Activated naive CD4-positive, alpha-beta T cell treated with anti-CD3 and anti-CD28 coated beads, Interleukin-2, amount 10 ng/mL, durations not matched to agents 7 days and 5 days (primary cell): ENCODE results near the gene ACSL6.

Experiments
- CTCF ChIA-PET: fragments of 350-600 bp; sonication (Branson Sonifier 250); formaldehyde crosslinking; loops from one replicate; lab custom pipeline; 2021; ENCODE audit warnings: antibody characterized with exemption; lab: Charles Lee
- DNase-seq: peaks from one replicate; pipeline ENCODE4 v3.0.0-alpha.2; 2020
- H3K27ac Mint-ChIP-seq: one replicate; pipeline ENCODE4 v1.8.0; 2021; ENCODE audit warnings: mild to moderate bottlenecking, moderate library complexity, mixed read lengths
- H3K27me3 Mint-ChIP-seq: one replicate; pipeline ENCODE4 v1.8.0; 2021; ENCODE audit warnings: mild to moderate bottlenecking, mixed read lengths
- H3K36me3 Mint-ChIP-seq: one replicate; pipeline ENCODE4 v1.8.0; 2021; ENCODE audit warnings: mixed read lengths
- H3K4me1 Mint-ChIP-seq: one replicate; pipeline ENCODE4 v1.8.0; 2021; ENCODE audit warnings: mixed read lengths
- H3K4me3 Mint-ChIP-seq: one replicate; pipeline ENCODE4 v1.8.0; 2021; ENCODE audit warnings: mild to moderate bottlenecking, moderate library complexity, mixed read lengths
- H3K9me3 Mint-ChIP-seq: one replicate; pipeline ENCODE4 v1.8.0; 2021; ENCODE audit warnings: mixed read lengths

ACSL6 gene

DNA sequence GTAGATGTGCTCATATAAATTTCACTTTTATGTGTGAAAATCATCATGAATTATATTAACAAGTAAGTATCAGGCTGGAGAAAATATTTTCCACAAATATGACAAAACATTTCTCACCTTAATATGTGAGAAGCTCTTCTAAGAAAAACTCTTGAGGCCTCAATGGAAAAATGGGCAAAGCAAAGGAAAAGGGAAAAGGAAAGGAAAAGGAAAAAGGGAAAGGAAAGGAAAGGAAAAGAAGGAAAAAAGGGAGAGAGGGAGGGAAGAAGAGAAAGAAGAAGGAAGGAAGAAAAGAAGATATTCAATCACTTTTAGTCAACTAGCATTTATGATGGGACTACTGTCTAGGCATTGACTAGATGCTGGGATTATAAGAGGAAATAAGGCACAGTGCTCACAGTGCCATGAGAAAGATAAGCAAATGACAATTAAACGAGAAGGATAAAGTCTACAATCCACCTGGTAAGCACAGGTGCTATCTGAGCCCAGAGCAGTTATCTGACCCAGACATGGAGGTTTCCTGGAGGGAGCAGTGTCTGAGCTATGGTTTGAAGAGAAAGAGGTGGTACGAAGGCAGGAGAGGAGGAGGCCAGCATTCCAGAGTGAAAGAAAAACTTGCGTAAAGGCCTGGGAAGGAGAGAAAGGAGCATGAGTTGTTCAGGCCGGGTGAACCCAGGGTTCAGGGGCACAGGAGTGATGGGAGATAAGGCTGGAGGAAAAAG is 18.3 kb upstream of the ACSL6 start:
- H3K27ac Mint-ChIP-seq: no peak overlapping the region
- no peak overlapping the region for H3K4me3 Mint-ChIP-seq
- H3K9me3 Mint-ChIP-seq: peaks cover 12% of the 10 kb centered on the region
- H3K27me3 Mint-ChIP-seq: peaks cover 54% of the 10 kb centered on the region
- H3K4me1 Mint-ChIP-seq: peaks cover 2% of the 10 kb centered on the region
- CTCF ChIA-PET: interaction anchor here (0.7 to 1.1 kb wide), 2 partner anchors 22 to 566 kb away, joined by 3 to 4 read pairs; no protein-coding TSS in a partner anchor
- H3K36me3 Mint-ChIP-seq: peaks cover 1% of the 10 kb centered on the region
- no peak for DNase-seq

DNA sequence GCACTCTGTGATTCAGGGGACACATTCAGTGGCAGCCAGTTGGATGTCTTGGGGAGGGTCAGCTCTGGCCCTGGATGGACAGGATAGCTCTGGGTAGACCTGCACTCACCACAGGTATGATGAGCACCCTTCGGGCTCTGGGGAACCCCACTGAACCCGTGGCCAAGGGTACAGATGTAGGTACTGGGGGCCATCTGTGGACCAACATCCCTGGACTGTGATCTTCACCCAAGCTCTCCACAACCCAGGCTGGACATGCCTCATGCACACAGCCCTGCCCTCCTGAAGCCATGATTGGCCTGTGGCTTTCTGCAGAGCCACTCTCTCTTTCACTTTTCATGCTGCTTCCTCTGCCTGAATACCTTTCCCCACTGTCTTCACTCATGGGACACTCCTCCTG is 15.6 kb upstream of the ACSL6 start:
- H3K36me3 Mint-ChIP-seq: no peaks in the 10 kb centered on the region
- CTCF ChIA-PET: interaction anchor here (1.5 to 1.8 kb wide), 2 partner anchors 20 to 36 kb away, joined by 5 to 6 read pairs; no protein-coding TSS in a partner anchor
- DNase-seq: no peak
- peaks cover 12% of the 10 kb centered on the region for H3K4me1 Mint-ChIP-seq
- H3K4me3 Mint-ChIP-seq: no peak overlapping the region
- peaks cover 37% of the 10 kb centered on the region for H3K27me3 Mint-ChIP-seq
- H3K27ac Mint-ChIP-seq: no peak overlapping the region
- no peaks in the 10 kb centered on the region for H3K9me3 Mint-ChIP-seq

DNA sequence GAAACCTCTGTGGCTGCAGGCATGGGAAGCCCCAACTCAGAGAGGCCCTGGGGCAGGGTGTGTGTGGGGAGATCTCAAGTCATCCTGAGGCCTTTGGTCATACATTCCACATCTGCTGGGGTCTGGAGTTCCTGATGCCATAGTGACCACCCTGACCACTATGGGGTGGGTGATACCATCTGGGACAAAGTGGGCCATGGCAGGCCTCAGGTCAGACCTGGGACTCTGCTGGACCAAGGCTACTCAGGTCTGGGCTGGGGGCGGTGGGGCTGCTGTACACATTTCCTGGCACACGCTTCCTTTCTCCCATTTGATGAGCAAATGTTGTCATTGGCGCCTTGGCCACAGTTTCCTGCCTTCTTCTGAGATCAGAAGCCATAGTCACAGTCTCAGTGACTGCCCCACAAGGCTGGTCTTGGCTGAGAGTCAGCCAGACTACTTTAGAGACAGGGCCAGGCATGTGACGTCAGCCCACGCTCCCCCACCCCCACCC is 15.1 kb upstream of the ACSL6 start:
- no peaks in the 10 kb centered on the region for H3K9me3 Mint-ChIP-seq
- peaks cover 32% of the 10 kb centered on the region for H3K27me3 Mint-ChIP-seq
- peaks cover 12% of the 10 kb centered on the region for H3K4me1 Mint-ChIP-seq
- H3K36me3 Mint-ChIP-seq: no peaks in the 10 kb centered on the region
- H3K4me3 Mint-ChIP-seq: no peak overlapping the region
- CTCF ChIA-PET: interaction anchor here (1.8 kb wide), 1 partner anchor 36 kb away, joined by 6 read pairs; no protein-coding TSS in a partner anchor
- no peak overlapping the region for H3K27ac Mint-ChIP-seq
- peak; percentile 69 for DNase-seq

DNA sequence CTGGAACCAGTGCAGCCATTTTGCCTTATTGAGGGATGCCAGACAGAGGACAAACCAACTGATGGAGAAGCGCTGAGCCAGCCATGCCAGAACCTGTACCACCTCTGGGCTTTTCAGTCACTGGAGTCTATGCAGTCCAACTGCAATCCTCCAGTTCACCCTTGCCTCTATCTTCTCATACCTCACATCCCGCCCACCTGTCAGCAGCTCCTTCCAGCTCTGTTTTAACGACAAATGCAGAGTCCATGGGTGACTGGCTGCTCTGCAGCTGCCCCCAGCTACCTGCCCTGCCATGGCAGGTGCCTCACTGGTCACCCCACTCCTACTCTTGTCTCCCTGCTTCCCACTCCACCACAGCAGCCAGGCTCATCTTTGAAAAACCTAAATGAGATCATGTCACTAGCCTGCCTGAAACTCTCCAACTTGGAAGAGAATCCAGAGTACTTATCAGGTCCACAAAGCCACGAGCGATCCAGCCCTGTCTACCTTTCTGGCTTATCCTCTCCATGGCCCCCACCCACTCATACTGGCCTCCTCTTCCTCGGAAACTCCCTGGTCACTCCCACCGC is 14.0 kb upstream of the ACSL6 start:
- CTCF ChIA-PET: interaction anchor here (0.7 kb wide), 1 partner anchor 29 kb away, joined by 3 read pairs; no protein-coding TSS in a partner anchor
- Mint-ChIP-seq H3K36me3 (no peaks in the 10 kb centered on the region), H3K27ac (no peak overlapping the region), H3K9me3 (no peaks in the 10 kb centered on the region), H3K4me3 (no peak overlapping the region), H3K4me1 (peaks cover 19% of the 10 kb centered on the region), H3K27me3 (peaks cover 29% of the 10 kb centered on the region)
- DNase-seq: no peak

DNA sequence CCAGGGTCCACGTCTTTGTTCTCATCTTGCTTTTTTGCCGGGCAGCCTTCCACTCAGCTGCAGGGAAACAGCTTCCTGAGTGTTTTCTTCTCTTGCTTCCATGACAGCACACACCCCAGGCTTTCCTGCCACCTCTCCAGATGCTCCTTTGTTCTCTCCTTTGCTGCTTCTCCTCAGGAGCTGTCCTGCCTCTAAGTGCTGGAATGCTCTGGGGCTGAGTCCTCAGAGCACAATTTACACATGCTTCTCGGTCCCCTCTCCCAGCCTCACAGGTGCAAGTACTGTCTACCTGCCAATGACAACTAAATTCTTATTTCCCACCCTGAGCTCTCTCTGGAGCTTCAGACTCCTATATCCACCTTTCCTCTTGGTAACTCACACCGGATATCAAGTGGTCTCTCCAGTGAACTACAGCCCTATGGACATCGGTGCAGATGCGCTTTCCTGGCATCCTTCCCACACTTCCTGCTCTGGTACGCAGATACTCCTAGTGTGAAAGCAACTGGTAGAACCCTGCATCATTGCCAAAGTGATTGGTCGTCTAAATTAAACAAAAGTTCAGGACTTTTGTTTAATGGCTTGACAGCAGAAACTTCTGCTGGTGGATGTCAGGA is 13.4 kb upstream of the ACSL6 start:
- H3K4me1 Mint-ChIP-seq: peaks cover 25% of the 10 kb centered on the region
- CTCF ChIA-PET: interaction anchor here (0.7 kb wide), 1 partner anchor 28 kb away, joined by 3 read pairs; no protein-coding TSS in a partner anchor
- no peaks in the 10 kb centered on the region for H3K36me3 Mint-ChIP-seq
- H3K9me3 Mint-ChIP-seq: no peaks in the 10 kb centered on the region
- peaks cover 23% of the 10 kb centered on the region for H3K27me3 Mint-ChIP-seq
- no peak overlapping the region for H3K27ac Mint-ChIP-seq
- DNase-seq: no peak
- H3K4me3 Mint-ChIP-seq: no peak overlapping the region

DNA sequence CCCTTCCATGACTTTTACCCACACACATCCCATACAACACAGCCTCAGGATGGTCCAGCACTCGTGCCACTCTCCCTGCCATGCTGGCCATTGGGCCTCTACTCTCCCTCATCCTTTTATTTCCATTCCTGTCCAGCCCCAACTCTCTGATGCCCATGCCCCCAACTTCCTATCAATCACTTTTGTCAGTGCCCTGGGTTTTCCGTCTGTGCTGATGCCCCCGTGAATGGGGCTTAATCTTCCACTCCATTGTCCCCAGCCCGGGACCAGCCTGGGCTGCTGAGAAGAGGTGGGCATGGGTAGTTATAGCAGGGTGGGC is 12.6 kb upstream of the ACSL6 start:
- CTCF ChIA-PET: no interaction called here
- no peak overlapping the region for H3K27ac Mint-ChIP-seq

DNA sequence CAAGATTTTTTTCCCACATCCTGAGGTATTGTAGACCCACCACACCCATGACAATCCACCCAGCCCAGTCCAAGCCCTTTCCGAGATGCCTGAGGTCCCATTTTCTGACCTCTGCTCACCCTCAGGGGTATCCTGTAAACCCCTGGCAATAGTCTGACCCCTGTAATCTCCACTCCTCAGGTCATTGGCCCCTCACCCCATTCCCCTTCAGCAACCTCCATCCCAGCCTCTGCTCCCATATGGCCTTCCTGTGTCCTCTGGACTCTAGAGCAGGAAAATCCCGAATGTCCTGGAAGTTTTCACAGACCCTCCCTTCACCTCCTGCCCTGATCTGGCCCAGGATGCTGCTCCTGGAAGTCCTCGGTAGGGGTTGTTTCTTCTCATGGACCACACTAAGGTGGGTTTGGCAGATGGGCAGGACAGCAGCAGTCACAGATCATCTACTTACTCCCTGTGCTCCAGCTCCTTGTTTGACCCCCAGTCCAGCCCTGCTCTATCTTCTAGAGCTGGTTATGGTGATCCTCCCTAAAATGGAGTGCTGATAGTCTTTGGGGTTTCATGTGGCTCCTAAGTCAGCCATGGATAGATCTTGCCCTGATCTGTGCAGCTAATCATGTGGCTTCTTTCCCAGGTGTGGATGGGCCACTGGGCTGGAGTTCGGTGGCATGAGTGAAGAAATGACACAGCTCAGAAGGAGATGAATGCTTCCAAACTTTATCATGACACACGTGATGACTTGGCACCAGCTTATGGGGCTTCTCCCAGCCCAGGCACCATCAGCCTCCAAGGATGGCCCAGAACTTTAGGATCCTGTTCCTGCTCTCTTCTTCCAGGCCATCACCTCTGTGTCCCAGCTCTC is 12.0 kb upstream of the ACSL6 start:
- DNase-seq: no peak
- Mint-ChIP-seq H3K9me3 (no peaks in the 10 kb centered on the region), H3K27ac (no peak overlapping the region), H3K4me3 (no peak overlapping the region), H3K4me1 (peaks cover 37% of the 10 kb centered on the region), H3K36me3 (no peaks in the 10 kb centered on the region), H3K27me3 (peaks cover 13% of the 10 kb centered on the region)
- CTCF ChIA-PET: no interaction called here

More for the DNA sequence above, 12.6 kb upstream of the ACSL6 start:
- DNase-seq: no peak
- no peaks in the 10 kb centered on the region for H3K9me3 Mint-ChIP-seq
- peaks cover 18% of the 10 kb centered on the region for H3K27me3 Mint-ChIP-seq
- no peak overlapping the region for H3K4me3 Mint-ChIP-seq
- no peaks in the 10 kb centered on the region for H3K36me3 Mint-ChIP-seq
- H3K4me1 Mint-ChIP-seq: peaks cover 32% of the 10 kb centered on the region

DNA sequence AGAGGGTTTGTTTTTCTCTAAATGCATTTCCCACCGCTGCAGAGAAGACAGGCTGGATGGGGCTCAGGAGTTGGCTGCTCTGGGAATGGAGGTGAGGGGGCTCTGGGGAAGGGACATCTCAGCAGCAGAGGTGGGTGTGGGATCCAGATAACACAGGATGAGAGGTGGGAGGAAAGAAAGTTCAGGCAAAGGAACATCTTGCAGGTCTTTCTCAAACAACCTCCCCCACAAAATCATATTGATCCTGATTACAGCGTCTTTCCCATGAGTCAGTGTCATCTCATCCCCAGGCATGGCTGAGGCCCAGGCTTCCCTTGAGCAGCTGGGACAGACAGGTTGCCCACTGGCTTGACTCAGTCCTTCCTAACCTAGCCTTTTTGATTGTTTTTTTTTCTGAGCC is 11.3 kb upstream of the ACSL6 start:
- Mint-ChIP-seq H3K4me3 (no peak overlapping the region), H3K9me3 (no peaks in the 10 kb centered on the region), H3K4me1 (peaks cover 42% of the 10 kb centered on the region), H3K27me3 (peaks cover 14% of the 10 kb centered on the region), H3K27ac (no peak overlapping the region), H3K36me3 (no peaks in the 10 kb centered on the region)
- CTCF ChIA-PET: interaction anchor here (1.8 kb wide), 1 partner anchor 15 kb away, joined by 6 read pairs; no protein-coding TSS in a partner anchor
- no peak for DNase-seq

DNA sequence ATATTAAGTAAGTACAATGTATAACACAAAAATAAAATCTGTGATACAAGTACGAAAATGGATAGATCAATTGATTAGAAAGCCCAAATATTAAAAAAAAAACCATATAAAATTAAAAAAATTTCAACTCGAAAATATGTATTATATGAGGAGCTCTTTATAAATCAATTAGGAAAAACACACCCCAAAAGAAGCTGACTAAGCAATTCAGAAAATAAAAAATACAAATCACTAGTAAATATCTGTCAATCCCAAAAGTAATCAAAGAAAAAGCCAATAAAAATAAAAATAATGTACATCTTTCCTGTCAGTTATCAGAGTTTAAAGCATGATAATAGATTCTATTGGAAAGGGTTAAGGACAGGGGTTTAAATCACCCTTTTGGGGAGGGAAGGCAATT is 10.2 kb upstream of the ACSL6 start:
- CTCF ChIA-PET: interaction anchor here (1.2 to 1.8 kb wide), 2 partner anchors 14 to 42 kb away, joined by 4 to 6 read pairs; no protein-coding TSS in a partner anchor
- Mint-ChIP-seq H3K4me1 (peaks cover 53% of the 10 kb centered on the region), H3K27me3 (peaks cover 22% of the 10 kb centered on the region), H3K36me3 (no peaks in the 10 kb centered on the region), H3K9me3 (no peaks in the 10 kb centered on the region), H3K4me3 (no peak overlapping the region), H3K27ac (no peak overlapping the region)
- DNase-seq: no peak

DNA sequence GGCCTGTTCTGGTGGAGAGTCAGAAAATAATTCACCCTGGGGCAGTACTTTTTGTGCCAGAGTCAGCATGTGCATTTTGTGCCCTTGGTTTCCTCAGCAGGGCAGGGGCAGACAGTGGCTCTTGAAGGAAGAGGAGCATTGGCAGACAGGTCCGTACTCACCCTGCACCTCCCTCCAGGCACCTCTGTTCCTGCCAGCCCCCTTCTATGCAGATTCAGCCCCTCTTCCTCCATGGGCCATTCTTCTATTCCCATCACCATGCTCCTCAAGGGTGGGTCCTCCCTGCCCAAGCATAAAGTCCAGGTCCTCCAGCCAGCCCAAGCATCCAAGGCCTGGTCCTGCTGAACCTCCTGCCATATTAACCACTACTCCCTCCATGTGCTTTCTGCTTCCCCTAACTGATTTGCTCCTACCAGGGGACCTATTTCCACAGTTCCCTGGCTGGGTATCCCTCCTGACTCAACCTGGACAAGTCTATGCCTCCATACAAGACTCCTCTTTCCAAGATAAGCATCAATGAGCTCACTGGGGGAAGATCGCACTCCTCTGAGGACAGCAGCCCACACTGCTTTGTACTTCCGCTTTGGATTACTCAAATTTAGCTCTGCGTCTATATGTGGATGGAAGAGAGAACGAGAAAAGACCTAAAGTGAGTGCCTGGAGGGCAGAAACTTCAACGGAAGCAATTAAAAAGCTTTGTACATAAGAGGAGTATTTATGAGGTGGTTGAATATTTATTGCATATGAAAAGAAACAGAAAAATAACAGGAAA is 9.3 kb upstream of the ACSL6 start:
- CTCF ChIA-PET: interaction anchor here (0.6 to 1.8 kb wide), 3 partner anchors 13 to 214 kb away, joined by 3 to 6 read pairs (median 4); no protein-coding TSS in a partner anchor
- no peaks in the 10 kb centered on the region for H3K9me3 Mint-ChIP-seq
- H3K27ac Mint-ChIP-seq: peak overlapping the region; percentile 97
- peak overlapping the region; percentile 5 for H3K4me3 Mint-ChIP-seq
- peaks cover 61% of the 10 kb centered on the region for H3K4me1 Mint-ChIP-seq
- peak; percentile 46 for DNase-seq
- H3K27me3 Mint-ChIP-seq: peaks cover 31% of the 10 kb centered on the region
- H3K36me3 Mint-ChIP-seq: no peaks in the 10 kb centered on the region

DNA sequence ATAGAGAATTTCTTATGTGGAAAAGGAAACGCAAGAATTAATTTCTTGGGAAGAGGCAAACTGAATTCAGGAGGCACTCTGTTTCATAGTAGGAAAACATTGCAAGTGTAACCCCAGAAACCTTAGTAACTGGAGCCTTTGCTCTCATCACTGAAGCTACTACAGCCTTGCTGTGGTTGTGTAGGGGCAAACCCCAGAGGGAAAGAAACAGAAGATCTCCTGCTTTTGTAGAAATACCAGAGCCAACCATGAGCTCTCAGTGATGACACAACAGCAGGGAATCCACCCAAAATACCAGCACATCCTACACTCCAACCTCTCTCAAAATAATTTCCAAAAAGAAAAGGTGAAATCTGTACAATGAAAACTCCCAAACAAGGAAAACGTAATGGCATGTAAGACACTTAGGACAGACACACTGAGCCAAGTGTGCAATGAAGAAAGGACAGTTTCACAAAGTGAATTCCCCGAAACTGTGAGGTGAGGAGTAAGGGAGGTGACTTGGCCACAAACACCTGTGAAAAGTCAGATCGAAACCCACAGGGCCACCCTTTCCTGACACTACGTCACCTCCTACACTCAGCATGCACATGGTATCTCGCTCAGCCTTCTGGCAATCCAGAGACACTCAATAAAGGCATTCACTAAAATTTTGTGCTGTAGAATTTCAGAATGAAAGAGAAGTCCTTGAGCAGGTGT is 8.5 kb upstream of the ACSL6 start:
- no peaks in the 10 kb centered on the region for H3K9me3 Mint-ChIP-seq
- no peaks in the 10 kb centered on the region for H3K36me3 Mint-ChIP-seq
- peaks cover 38% of the 10 kb centered on the region for H3K27me3 Mint-ChIP-seq
- peak; percentile 89 for DNase-seq
- peak overlapping the region; percentile 97 for H3K27ac Mint-ChIP-seq
- peaks cover 61% of the 10 kb centered on the region for H3K4me1 Mint-ChIP-seq
- peak overlapping the region; percentile 52 for H3K4me3 Mint-ChIP-seq
- CTCF ChIA-PET: interaction anchor here (0.7 to 1.5 kb wide), 7 partner anchors 9 to 431 kb away, joined by 3 to 7 read pairs (median 4); partner anchors contain the start of gene ACSL6

DNA sequence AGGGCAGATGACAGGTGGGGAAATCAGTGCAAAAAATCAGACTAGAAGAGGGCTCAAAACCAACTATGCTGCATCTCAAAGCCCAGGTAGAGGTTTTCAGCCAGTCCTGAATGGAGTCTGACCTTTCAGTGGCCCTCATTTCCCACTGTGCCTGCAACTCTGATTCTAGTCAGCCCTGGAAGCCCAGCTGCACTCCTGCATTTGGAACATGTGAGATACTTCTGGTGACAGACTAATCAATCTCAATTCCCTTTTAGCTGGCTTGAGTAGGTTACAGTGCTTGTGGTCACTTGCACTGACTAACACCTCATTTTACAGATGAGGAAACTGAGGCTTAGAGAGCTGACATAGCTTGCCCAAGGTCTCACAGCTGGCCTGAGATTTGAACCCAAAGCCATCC is 7.9 kb upstream of the ACSL6 start:
- Mint-ChIP-seq H3K9me3 (no peaks in the 10 kb centered on the region), H3K4me1 (peaks cover 61% of the 10 kb centered on the region), H3K4me3 (peak overlapping the region; percentile 13), H3K27me3 (peaks cover 43% of the 10 kb centered on the region), H3K27ac (peak overlapping the region; percentile 97), H3K36me3 (no peaks in the 10 kb centered on the region)
- DNase-seq: no peak
- CTCF ChIA-PET: interaction anchor here (0.8 to 3.7 kb wide), 7 partner anchors 8 to 430 kb away, joined by 3 to 12 read pairs (median 4); partner anchors contain the start of gene ACSL6
